SK-N-SH (cell line): Measurements from ENCODE around the gene MAPKAPK3. TPM values are rescaled to one million over a fixed set of nuclear protein-coding genes. Genes with fewer than 3 reads are reported as not detected.

Source experiments
- CTCF ChIA-PET: fragments of 300-600, 350-600 bp; formaldehyde crosslinking; extraction: SDS; loops from one replicate; lab custom pipeline; 2021; lab: Yijun Ruan, JAX
- POLR2A ChIA-PET: fragments of 350-600 bp; sonication (Branson Sonifier 250); formaldehyde crosslinking; extraction: SDS; loops from one replicate; lab custom pipeline; 2020; ENCODE audit warnings: antibody characterized with exemption, inconsistent platforms; lab: Yijun Ruan, JAX
- DNase-seq: peaks from one replicate; pipeline ENCODE4 v3.0.0; 2012
- H2AFZ ChIP-seq: fragments of 200-600 bp; sonication (generic); 2 replicates; pipeline ENCODE4 v1.8.1; 2016; ENCODE audit warnings: antibody characterized with exemption, mild to moderate bottlenecking, low read depth
- H3F3A ChIP-seq: fragments of 200-600 bp; sonication (generic); replicated peaks from 2 replicates; pipeline ENCODE3; 2016; ENCODE audit warnings: antibody characterized with exemption, mild to moderate bottlenecking; ENCODE audit not compliant: insufficient read depth
- H3K27ac ChIP-seq, 2 experiments: fragments of 200-500 bp in 1 of 2; fragments of 200-600 bp in 1 of 2; sonication (Bioruptor generic) in 1 of 2; sonication (generic), shearing (Covaris generic) in 1 of 2; 2 replicates each; pipeline versions ENCODE4 v1.5.1 to v1.6.1; 2014 to 2016; ENCODE audit warnings: low read depth in 2 of 2, inconsistent platforms in 1 of 2, low read length in 1 of 2, mild to moderate bottlenecking in 1 of 2, mixed read lengths in 1 of 2
- H3K27me3 ChIP-seq: fragments of 200-600 bp; sonication (generic), shearing (Covaris generic); 2 replicates; pipeline ENCODE4 v1.6.1; 2016; ENCODE audit warnings: mixed run types; ENCODE audit not compliant: insufficient read depth
- H3K36me3 ChIP-seq, 2 experiments: fragments of 200-500 bp in 1 of 2; fragments of 200-600 bp in 1 of 2; sonication (Bioruptor generic) in 1 of 2; sonication (generic) in 1 of 2; replicated peaks in 1 of 2; 2 replicates each; pipeline versions ENCODE3 to v1.5.1; 2014 to 2016; ENCODE audit warnings: low read length in 1 of 2, mild to moderate bottlenecking in 1 of 2; ENCODE audit not compliant: insufficient read depth in 2 of 2, control insufficient read depth in 1 of 2
- H3K4me1 ChIP-seq, 2 experiments: fragments of 200-500 bp in 1 of 2; fragments of 200-600 bp in 1 of 2; sonication (Bioruptor generic) in 1 of 2; sonication (generic), shearing (Covaris generic) in 1 of 2; 2 replicates each; pipeline versions ENCODE4 v1.5.1 to v1.6.1; 2014 to 2016; ENCODE audit warnings: low read depth in 1 of 2, low read length in 1 of 2, mixed run types in 1 of 2; ENCODE audit not compliant: insufficient read depth in 2 of 2, control insufficient read depth in 1 of 2
- H3K4me2 ChIP-seq: fragments of 200-600 bp; sonication (generic), shearing (Covaris generic); 2 replicates; pipeline ENCODE4 v1.6.1; 2017; ENCODE audit warnings: mixed run types
- H3K4me3 ChIP-seq, 2 experiments: fragments of 200-500 bp in 1 of 2; fragments of 200-600 bp in 1 of 2; sonication (Bioruptor generic) in 1 of 2; sonication (generic), shearing (Covaris generic) in 1 of 2; 2 replicates each; pipeline versions ENCODE4 v1.5.1 to v1.8.1; 2014 to 2016; ENCODE audit warnings: low read depth in 2 of 2, inconsistent platforms in 1 of 2, low read length in 1 of 2, mild to moderate bottlenecking in 1 of 2, mixed read lengths in 1 of 2, moderate library complexity in 1 of 2
- H3K79me2 ChIP-seq: fragments of 200-600 bp; sonication (generic); 2 replicates; pipeline ENCODE4 v1.8.1; 2017; ENCODE audit warnings: mild to moderate bottlenecking; ENCODE audit not compliant: insufficient read depth
- H3K9ac ChIP-seq: fragments of 200-600 bp; sonication (generic); 2 replicates; pipeline ENCODE4 v1.6.1; 2017; ENCODE audit warnings: mixed run types
- H3K9me2 ChIP-seq: fragments of 200-600 bp; sonication (generic); 2 replicates; pipeline ENCODE4 v1.6.1; 2017; ENCODE audit warnings: mixed run types
- H3K9me3 ChIP-seq: fragments of 200-600 bp; sonication (generic); 2 replicates; pipeline ENCODE4 v1.6.1; 2017; ENCODE audit warnings: mixed run types, mild to moderate bottlenecking, moderate library complexity
- H4K20me1 ChIP-seq: fragments of 200-600 bp; sonication (generic); 2 replicates; pipeline ENCODE4 v1.6.1; 2017; ENCODE audit warnings: mild to moderate bottlenecking, mixed run types; ENCODE audit not compliant: insufficient read depth
- ELF1 ChIP-seq: IDR thresholded peaks from 2 replicates; pipeline ENCODE4 v1.4.0; 2012
- FOSL2 ChIP-seq: IDR thresholded peaks from 2 replicates; pipeline ENCODE4 v1.4.0; 2012; ENCODE audit warnings: low read depth, mild to moderate bottlenecking, moderate library complexity, borderline replicate concordance
- FOXJ3 ChIP-seq: sonication (generic); formaldehyde crosslinking; IDR thresholded peaks from 2 replicates; pipeline ENCODE4 v1.5.1; 2020; ENCODE audit warnings: mild to moderate bottlenecking, missing genetic modification reagents
- GATA2 ChIP-seq: sonication (generic); formaldehyde crosslinking; IDR thresholded peaks from 2 replicates; pipeline ENCODE4 v1.5.0; 2020; ENCODE audit warnings: mild to moderate bottlenecking, missing genetic modification reagents
- MEF2A ChIP-seq: IDR thresholded peaks from 2 replicates; pipeline ENCODE4 v1.4.0; 2012; ENCODE audit warnings: low read depth, borderline replicate concordance
- MXI1 ChIP-seq: IDR thresholded peaks from 2 replicates; pipeline ENCODE4 v1.6.1; 2012; ENCODE audit warnings: mild to moderate bottlenecking, low read depth, low read length, improper control_type of control experiment
- NRF1 ChIP-seq: IDR thresholded peaks from 2 replicates; pipeline ENCODE4 v1.6.1; 2012; ENCODE audit warnings: low read depth, mild to moderate bottlenecking, low read length
- POLR2AphosphoS5 ChIP-seq: IDR thresholded peaks from 2 replicates; pipeline ENCODE4 v1.6.1; 2012; ENCODE audit warnings: low read depth, low read length
- RAD21 ChIP-seq: IDR thresholded peaks from 2 replicates; pipeline ENCODE4 v1.6.1; 2012; ENCODE audit warnings: mild to moderate bottlenecking, low read length
- RFX5 ChIP-seq: IDR thresholded peaks from 2 replicates; pipeline ENCODE4 v1.6.1; 2012; ENCODE audit warnings: mild to moderate bottlenecking, improper control_type of control experiment, low read length
- RXRA ChIP-seq: IDR thresholded peaks from 2 replicates; pipeline ENCODE4 v1.4.0; 2012; ENCODE audit warnings: low read depth, mild to moderate bottlenecking, borderline replicate concordance
- TEAD4 ChIP-seq: IDR thresholded peaks from 2 replicates; pipeline ENCODE4 v1.4.0; 2012; ENCODE audit warnings: mild to moderate bottlenecking, borderline replicate concordance; ENCODE audit not compliant: insufficient read depth
- WGBS: methylation state at CpG from one replicate; pipeline ENCODE4 v1.1.6; 2017; ENCODE audit warnings: low lambda C conversion rate; 5-methylcytosine and 5-hydroxymethylcytosine counted together
- polyA plus RNA-seq, 3 experiments: library from polyadenylated mRNA; depleted of rRNA; stranded (reverse); fragments of >200 nt; gene quantifications; 2 replicates each; pipeline ENCODE4 v1.2.3, GENCODE V29; 2012
- TF ChIP-seq, protein P1 (sequence below): fragments of 150-350 bp; IDR thresholded peaks from 2 replicates; pipeline ENCODE4 v1.6.1; 2017; ENCODE audit warnings: antibody characterized with exemption, low read length, low read depth, borderline replicate concordance
- TF ChIP-seq, protein P2 (sequence below): fragments of 150-350 bp; IDR thresholded peaks from 2 replicates; pipeline ENCODE4 v1.6.1; 2016; ENCODE audit warnings: mild to moderate bottlenecking, low read depth, low read length
- TF ChIP-seq, protein P3 (sequence below): IDR thresholded peaks from 2 replicates; pipeline ENCODE4 v1.4.0; 2012; ENCODE audit warnings: low read depth
- TF ChIP-seq, protein P4 (sequence below): fragments of 200-600 bp; sonication (generic); IDR thresholded peaks from 2 replicates; pipeline ENCODE4 v1.6.1; 2017; ENCODE audit warnings: antibody characterized with exemption, mild to moderate bottlenecking, moderate library complexity
- TF ChIP-seq, protein P5 (sequence below): IDR thresholded peaks from 2 replicates; pipeline ENCODE4 v1.6.1; 2012; ENCODE audit warnings: mild to moderate bottlenecking, low read depth, low read length, moderate library complexity
- TF ChIP-seq, protein P6 (sequence below): IDR thresholded peaks from 2 replicates; pipeline ENCODE4 v1.4.0; 2012; ENCODE audit warnings: low read depth, borderline replicate concordance

The MAPKAPK3 gene
- polyA plus RNA-seq, 1 of the 3 experiments (the other 2 are of a cell fraction): 29.4 TPM

DNA sequence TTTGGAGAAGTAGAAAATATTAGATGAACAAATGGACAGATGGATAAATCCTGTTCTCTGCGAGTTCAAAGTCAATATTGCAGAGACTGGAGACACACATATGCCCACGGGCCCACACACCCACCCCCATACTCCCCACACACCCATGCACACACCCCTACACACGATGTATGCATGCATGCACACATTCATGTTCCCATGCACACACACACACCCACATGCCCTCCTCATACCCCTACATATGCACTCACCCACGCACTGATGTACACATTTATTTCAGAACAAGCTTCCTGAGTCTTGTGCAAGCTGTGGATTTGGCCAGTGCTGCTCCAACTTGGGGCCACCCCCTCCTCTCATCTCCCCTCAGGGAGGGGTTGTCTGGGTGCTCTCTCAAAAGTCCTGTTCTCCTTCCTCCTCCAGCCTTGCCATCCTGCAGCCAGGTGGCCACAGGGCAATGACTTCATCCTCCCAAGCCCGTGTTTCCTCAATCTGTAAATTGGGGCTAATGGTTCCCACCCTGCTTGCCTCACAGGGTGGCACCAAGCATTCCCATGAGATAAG is 16.4 kb downstream of the MAPKAPK3 start:
- no peaks in the 10 kb centered on the region for H3K27me3 ChIP-seq
- H3F3A ChIP-seq: no peaks in the 10 kb centered on the region
- ChIA-PET POLR2A (interaction anchor here (0.5 kb wide), 1 partner anchor 700 kb away, joined by 6 read pairs; no protein-coding TSS in a partner anchor), CTCF (interaction anchor here (0.6 to 14.3 kb wide), 8 partner anchors 10 to 751 kb away, joined by 3 to 162 read pairs (median 4); partner anchors contain the start of gene MAPKAPK3)
- 78% methylated on average over 5 of the region's 5 CpGs for WGBS
- H3K79me2 ChIP-seq: no peaks in the 10 kb centered on the region; the same call in 1 of the 2 replicates
- no peaks in the 10 kb centered on the region for H4K20me1 ChIP-seq
- no peak overlapping the region for H3K27ac ChIP-seq
- H3K4me3 ChIP-seq: no peak overlapping the region
- H3K9ac ChIP-seq: no peak overlapping the region
- no peak overlapping the region for H3K4me2 ChIP-seq
- no peak overlapping the region for H2AFZ ChIP-seq
- H3K4me1 ChIP-seq: peaks cover 0 to 34% of the 10 kb centered on the region in 2 experiments; a peak in 2 of 4 replicates
- TF ChIP-seq FOXJ3 (no peak), TEAD4 (no peak), RFX5 (no peak), NRF1 (no peak), RXRA (no peak), RAD21 (no peak), MXI1 (no peak), MEF2A (no peak), GATA2 (CRISPR knock-in tag) (no peak), ELF1 (no peak), FOSL2 (no peak), POLR2AphosphoS5 (no peak)
- TF ChIP-seq, protein P1, sequence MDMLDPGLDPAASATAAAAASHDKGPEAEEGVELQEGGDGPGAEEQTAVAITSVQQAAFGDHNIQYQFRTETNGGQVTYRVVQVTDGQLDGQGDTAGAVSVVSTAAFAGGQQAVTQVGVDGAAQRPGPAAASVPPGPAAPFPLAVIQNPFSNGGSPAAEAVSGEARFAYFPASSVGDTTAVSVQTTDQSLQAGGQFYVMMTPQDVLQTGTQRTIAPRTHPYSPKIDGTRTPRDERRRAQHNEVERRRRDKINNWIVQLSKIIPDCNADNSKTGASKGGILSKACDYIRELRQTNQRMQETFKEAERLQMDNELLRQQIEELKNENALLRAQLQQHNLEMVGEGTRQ: no peak
- TF ChIP-seq, protein P2, sequence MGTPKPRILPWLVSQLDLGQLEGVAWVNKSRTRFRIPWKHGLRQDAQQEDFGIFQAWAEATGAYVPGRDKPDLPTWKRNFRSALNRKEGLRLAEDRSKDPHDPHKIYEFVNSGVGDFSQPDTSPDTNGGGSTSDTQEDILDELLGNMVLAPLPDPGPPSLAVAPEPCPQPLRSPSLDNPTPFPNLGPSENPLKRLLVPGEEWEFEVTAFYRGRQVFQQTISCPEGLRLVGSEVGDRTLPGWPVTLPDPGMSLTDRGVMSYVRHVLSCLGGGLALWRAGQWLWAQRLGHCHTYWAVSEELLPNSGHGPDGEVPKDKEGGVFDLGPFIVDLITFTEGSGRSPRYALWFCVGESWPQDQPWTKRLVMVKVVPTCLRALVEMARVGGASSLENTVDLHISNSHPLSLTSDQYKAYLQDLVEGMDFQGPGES: no peak
- TF ChIP-seq, protein P3, sequence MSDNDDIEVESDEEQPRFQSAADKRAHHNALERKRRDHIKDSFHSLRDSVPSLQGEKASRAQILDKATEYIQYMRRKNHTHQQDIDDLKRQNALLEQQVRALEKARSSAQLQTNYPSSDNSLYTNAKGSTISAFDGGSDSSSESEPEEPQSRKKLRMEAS: no peak
- TF ChIP-seq, protein P4, sequence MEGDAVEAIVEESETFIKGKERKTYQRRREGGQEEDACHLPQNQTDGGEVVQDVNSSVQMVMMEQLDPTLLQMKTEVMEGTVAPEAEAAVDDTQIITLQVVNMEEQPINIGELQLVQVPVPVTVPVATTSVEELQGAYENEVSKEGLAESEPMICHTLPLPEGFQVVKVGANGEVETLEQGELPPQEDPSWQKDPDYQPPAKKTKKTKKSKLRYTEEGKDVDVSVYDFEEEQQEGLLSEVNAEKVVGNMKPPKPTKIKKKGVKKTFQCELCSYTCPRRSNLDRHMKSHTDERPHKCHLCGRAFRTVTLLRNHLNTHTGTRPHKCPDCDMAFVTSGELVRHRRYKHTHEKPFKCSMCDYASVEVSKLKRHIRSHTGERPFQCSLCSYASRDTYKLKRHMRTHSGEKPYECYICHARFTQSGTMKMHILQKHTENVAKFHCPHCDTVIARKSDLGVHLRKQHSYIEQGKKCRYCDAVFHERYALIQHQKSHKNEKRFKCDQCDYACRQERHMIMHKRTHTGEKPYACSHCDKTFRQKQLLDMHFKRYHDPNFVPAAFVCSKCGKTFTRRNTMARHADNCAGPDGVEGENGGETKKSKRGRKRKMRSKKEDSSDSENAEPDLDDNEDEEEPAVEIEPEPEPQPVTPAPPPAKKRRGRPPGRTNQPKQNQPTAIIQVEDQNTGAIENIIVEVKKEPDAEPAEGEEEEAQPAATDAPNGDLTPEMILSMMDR: no peak
- TF ChIP-seq, protein P5, sequence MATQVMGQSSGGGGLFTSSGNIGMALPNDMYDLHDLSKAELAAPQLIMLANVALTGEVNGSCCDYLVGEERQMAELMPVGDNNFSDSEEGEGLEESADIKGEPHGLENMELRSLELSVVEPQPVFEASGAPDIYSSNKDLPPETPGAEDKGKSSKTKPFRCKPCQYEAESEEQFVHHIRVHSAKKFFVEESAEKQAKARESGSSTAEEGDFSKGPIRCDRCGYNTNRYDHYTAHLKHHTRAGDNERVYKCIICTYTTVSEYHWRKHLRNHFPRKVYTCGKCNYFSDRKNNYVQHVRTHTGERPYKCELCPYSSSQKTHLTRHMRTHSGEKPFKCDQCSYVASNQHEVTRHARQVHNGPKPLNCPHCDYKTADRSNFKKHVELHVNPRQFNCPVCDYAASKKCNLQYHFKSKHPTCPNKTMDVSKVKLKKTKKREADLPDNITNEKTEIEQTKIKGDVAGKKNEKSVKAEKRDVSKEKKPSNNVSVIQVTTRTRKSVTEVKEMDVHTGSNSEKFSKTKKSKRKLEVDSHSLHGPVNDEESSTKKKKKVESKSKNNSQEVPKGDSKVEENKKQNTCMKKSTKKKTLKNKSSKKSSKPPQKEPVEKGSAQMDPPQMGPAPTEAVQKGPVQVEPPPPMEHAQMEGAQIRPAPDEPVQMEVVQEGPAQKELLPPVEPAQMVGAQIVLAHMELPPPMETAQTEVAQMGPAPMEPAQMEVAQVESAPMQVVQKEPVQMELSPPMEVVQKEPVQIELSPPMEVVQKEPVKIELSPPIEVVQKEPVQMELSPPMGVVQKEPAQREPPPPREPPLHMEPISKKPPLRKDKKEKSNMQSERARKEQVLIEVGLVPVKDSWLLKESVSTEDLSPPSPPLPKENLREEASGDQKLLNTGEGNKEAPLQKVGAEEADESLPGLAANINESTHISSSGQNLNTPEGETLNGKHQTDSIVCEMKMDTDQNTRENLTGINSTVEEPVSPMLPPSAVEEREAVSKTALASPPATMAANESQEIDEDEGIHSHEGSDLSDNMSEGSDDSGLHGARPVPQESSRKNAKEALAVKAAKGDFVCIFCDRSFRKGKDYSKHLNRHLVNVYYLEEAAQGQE: no peak
- TF ChIP-seq, protein P6, sequence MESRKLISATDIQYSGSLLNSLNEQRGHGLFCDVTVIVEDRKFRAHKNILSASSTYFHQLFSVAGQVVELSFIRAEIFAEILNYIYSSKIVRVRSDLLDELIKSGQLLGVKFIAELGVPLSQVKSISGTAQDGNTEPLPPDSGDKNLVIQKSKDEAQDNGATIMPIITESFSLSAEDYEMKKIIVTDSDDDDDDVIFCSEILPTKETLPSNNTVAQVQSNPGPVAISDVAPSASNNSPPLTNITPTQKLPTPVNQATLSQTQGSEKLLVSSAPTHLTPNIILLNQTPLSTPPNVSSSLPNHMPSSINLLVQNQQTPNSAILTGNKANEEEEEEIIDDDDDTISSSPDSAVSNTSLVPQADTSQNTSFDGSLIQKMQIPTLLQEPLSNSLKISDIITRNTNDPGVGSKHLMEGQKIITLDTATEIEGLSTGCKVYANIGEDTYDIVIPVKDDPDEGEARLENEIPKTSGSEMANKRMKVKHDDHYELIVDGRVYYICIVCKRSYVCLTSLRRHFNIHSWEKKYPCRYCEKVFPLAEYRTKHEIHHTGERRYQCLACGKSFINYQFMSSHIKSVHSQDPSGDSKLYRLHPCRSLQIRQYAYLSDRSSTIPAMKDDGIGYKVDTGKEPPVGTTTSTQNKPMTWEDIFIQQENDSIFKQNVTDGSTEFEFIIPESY: no peak
- no peaks in the 10 kb centered on the region for H3K9me3 ChIP-seq
- no peaks in the 10 kb centered on the region for H3K9me2 ChIP-seq
- no peaks in the 10 kb centered on the region for H3K36me3 ChIP-seq
- no peak for DNase-seq
